ENCODE measurements around the gene ARRDC3.
"Not testable (repeated sequence)": the region's sequence is repeated elsewhere in the genome, so short reads cannot be mapped to it uniquely, and the experiment has no call there.

ARRDC3 gene

GRCh38 chr5:91385596-91385995 is 2.5 kb upstream of the ARRDC3 start:
- DNase-seq (ENCODE audit: extremely low read depth in 1 of 2, low read depth in 1 of 2) = not testable (repeated sequence)

DNA sequence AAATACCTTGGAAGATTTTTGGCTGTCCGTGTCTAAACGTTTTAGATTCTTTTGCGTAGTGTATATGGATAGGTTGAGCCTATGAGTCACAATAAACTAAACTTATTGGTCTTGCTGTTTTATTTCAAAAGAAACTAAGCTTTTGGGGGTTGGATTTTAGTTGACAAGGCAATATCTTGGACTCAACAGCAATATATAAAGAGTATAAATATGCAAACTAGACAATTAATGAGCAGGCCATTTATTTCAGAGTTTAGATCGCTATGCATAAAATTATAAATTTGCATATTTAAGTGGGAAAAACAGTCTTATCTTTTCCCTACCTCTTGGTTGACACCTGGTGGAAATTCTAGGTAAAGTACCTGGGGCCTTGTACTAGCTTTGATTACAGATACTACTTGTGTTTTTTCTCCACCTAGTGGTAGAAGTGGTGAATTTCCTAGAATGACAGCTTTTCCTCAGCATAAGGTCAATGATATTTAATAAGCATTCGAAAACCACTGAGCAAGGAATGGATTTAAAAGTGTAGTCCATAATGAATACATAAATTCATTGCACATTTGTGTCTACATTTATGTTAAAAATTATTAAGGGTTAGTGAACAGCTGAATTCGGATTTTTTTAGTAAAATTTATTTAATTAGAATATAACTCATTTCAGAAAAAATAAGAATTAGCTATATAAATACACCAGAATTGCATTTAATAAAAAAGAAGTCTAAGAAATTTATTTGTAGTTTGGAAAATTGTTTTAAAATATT is 1.7 kb upstream of the ARRDC3 start:
- DNase-seq (ENCODE audit: extremely low read depth in 1 of 2, low read depth in 1 of 2) = no peak

DNA sequence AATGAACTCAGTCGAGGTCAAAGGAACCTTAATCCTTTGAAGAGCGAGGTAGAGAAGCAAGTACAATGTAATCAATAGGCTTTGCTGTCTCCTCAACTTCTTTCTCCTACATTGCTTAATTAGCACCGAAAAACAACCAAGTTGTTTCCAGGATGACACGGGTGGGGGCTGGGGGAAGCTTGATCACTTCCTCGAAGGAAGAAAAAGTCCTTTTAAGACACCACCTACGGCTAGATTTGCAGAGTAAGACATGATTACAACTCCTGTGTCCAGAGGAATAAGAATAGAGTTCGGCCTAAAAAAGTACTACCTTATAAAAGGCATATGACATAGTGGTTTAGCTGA is 811 bp upstream of the ARRDC3 start:
- DNase-seq (ENCODE audit: extremely low read depth in 1 of 2, low read depth in 1 of 2) = no peak

GRCh38 chr5:91382530-91383026 is 539 bp downstream of the ARRDC3 start:
- no peak for DNase-seq (ENCODE audit: extremely low read depth in 1 of 2, low read depth in 1 of 2)

DNA sequence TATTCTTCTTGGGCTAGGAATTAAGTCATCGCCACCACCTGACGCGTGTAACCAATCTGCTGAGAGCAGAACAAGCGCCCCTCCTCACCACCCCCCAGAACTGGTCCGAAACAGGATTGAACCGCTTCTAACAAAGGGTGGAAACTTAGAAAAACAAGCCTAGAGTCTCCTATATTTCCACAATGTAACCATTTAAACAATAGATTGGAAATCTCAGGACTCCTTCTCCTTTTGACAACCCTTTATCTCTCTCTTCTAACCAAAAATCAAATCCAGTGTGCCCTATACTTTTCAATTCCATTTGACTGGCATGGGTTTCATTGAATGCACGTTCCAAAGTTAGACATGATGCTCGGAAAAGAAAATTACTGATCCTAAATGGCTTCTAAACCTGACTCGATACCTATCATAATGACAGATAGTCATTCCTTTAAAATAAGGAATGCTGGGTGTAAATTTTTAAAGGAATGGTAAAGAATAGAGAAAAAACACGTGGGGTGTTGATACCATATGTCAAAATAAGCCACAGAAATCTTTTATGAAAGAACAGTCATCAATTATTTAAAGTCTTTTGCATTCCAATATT is 1.2 kb downstream of the ARRDC3 start:
- peak in 1 of 2 donors; percentile 49 for DNase-seq (ENCODE audit: extremely low read depth in 1 of 2, low read depth in 1 of 2)

GRCh38 chr5:91381239-91381773 is 1.8 kb downstream of the ARRDC3 start:
- no peak for DNase-seq (ENCODE audit: extremely low read depth in 1 of 2, low read depth in 1 of 2)

DNA sequence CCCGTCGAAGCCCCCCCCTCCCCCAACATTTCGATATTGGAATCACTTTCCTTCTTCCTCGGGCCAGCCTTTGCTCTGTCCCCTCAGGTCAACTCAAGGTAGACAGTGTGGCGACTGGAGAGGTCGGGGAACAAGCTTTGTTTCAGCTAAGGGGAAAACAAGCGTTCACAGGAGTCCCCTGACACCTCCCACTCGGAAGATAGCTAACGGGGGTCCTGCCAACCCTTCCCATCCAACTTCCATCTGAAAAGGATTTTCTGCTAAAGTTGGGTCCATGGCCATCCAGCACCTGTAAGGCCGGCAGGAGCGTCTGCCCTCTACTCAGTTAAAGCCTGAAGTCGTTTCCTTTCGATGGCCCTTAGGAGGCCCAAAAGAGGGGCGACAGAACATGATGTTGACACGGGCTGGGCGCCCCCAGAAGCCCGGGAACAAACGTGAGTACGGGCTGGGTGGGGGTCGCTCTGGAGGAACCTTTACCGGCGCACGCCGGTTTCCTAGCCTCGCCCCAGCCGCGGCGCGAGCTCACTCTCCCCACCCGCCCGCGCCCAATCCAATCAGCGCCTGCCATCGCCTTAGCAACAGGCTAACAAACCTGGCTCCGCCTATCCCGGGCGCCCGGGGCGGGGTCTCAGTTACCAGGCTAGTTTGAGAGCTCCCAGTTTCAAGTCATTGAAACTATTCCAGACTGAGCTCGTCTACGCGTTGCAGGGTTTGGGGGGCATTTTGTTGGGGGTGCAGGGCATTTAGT is 2.5 kb downstream of the ARRDC3 start:
- peak; percentile 94 to 98 for DNase-seq (ENCODE audit: extremely low read depth in 1 of 2, low read depth in 1 of 2)

GRCh38 chr5:91379914-91380490 is 3.1 kb downstream of the ARRDC3 start:
- peak; percentile 87 to 95 for DNase-seq (ENCODE audit: extremely low read depth in 1 of 2, low read depth in 1 of 2)

DNA sequence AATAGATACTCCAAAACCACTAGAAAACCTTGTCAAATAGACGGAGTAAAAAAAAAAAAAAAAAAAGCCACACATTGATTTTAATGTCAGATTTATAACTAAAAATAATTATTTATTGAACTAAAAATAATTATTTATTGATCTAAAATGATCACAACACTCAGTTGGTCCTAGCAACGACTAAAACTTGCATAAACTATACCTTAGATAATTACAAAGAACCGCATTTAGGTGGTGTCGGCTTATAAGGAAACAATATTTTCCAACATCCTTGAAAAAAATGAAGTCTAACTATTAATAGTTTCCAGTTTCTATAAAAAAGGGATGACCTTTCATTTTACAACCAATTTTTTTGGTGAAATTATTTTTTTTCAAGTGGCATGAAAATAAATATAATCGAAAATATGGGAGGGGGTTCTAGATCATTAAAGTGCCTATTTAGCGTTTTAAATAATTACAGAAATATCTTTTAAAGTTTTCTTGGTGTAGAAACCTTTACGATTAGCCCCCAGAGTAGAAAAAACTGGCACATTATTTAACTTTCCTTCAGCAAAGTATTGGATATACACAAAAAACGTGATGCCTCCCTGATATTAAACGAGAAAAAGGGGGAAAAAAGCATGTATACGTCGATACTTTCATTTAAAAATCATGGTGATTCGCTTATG is 3.7 kb downstream of the ARRDC3 start:
- DNase-seq (ENCODE audit: extremely low read depth in 1 of 2, low read depth in 1 of 2) = no peak

DNA sequence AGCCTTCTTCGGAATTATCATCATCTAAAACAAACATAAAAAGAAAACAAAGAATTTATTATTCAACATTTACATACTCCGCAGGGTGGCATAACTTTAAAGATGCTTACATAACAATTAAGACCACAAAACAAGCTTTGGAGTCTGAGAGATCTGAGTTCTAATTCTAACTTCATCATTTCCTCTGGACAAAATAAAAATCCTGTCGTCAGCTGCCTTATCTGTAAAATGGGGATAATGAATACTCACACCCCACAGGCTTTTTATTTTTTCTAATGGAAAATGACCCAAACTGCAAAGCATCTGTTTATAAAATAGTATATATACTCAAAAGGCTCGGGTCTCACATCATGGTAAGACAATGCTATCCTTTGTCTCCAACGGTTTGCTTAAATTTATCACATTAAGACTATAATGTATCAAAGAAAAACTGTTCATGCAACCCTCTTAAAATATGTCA is 4.3 kb downstream of the ARRDC3 start:
- no peak for DNase-seq (ENCODE audit: extremely low read depth in 1 of 2, low read depth in 1 of 2)

DNA sequence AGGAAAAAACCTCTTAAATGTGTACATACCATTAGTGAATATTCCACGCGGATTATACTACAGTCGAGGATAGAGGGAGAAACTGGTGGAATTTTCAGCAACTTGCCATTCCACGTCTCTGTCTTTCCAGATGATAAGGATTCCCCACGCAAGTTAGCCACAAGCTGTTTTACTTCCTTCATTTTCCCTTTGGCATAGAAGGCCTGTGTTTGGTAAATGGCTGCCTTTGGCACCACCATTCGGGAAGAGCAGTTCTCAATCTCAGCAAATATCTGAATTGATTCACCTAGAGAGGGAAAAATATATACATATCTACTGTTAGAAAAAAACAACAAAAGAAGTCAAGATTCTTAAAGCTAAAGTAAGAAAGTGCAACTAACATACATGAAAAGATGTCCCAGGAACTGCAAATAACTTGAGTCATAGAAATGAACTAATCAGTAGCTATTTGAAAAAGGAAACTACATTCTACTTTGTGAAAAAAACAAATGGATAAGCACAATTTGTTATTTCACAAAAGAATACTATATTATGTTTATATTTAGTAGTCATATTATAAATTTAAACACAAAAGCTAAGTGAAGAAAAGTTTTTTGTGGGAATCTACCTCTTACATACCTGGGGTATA is 8.1 kb downstream of the ARRDC3 start:
- no peak for DNase-seq (ENCODE audit: extremely low read depth in 1 of 2, low read depth in 1 of 2)

DNA sequence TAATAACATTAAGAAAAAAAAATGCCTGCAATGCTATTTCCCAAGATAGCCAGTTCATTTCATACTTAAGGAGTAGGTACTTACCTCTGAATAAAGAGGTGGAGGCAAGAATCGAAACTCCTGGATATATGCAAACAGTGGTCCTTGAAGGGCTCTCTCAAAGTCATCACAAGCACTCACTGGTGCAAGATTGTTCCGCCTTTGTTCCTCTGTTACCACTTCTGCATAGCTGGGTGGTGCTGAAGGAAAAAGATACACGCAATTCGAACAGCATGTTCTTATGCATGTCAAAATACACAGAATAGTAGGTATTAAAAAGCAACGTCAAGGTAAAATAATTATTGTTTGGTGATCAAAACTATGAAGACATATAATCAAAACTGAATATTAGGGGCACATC is 9.5 kb downstream of the ARRDC3 start:
- no peak for DNase-seq (ENCODE audit: extremely low read depth in 1 of 2, low read depth in 1 of 2)

DNA sequence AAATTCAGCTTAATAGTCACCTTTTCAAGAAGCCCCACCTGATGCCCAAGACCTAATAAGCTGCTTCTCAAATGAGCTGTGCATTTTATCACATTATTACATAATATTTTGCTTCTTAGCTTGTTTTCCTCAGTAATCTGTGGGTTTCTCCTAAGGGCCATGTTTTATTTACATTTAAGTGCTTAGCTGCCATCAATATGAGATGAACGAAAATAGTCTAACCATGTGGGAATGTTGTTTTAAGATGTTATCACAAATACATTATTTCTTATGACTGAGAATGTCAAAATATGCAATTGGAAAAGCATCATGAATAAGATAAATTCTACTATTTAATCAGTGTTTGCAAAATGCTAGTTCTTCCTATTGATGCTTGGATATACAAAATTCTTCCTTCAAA is 10.1 kb downstream of the ARRDC3 start:
- DNase-seq (ENCODE audit: extremely low read depth in 1 of 2, low read depth in 1 of 2) = no peak

DNA sequence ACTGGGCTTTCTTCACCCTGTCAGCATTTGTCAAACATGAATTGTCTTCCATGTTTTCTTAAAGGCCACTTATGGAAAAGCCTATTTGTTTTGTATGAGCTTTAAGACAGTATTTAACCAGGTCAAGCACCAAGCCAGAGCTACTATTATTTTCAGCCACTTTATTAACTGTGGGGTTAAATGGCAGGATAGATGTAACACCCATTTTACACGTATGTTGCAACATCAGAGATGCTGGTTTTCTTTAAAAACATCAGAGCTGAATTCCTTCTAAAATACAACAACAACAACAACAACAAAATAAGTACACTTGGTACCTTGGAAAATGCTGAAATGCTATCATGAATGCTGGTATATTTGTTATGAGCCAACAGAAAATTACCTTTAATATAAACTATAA is 13.6 kb downstream of the ARRDC3 start:
- no peak for DNase-seq (ENCODE audit: extremely low read depth in 1 of 2, low read depth in 1 of 2)

DNA sequence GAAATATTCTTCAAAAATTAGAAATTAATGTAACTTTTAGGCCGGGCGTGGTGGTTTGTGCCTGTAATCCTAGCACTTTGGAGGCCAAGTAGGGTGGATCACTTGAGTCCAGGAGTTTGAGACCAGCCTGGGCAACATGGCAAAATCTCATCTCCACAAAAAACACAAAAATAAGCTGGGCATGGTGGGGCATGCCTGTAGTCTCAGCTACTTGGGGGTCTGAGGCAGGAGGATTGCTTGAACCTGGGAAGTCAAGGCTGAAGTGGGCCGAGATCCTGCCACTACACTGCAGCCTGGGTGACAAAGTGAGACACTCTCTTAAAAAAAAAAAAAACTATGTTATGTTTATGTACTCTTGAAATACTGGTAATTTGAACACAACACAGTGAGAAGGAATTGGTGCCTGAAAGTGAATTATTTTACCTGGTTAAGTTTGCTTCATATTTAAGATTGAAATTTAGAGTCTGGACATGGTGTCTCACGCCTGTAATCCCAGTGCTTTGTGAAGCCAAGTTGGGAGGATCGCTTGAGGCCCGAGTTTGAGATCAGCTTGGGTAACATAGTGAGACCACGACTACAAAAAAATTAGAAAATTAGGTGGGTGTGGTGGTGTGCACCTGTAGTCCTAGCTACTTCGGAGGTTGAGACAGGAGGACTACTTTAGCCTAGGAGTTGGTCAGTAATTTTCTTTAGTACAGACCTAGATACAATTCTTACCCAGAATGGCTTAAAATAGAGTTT is 15.0 kb downstream of the ARRDC3 start:
- DNase-seq (ENCODE audit: extremely low read depth in 1 of 2, low read depth in 1 of 2) = no peak

DNA sequence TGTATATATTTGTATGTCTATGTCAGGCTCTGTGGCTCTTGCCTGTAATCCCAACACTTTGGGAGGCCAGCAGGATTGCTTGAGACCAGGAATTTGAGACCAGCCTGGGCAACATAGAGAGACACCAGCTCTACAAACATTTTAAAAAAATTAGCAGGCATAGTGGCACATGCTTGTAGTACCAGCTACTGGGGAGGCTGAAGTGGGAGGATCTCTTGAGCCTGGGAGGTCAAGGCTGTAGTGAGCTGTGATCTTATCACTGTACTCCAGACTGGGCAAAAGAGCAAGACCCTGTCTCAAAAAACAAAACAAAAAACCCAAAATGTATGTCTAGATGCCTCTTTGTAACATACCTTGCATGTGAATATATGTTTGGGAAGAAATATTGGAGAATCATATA is 15.8 kb downstream of the ARRDC3 start:
- DNase-seq (ENCODE audit: extremely low read depth in 1 of 2, low read depth in 1 of 2) = no peak

DNA sequence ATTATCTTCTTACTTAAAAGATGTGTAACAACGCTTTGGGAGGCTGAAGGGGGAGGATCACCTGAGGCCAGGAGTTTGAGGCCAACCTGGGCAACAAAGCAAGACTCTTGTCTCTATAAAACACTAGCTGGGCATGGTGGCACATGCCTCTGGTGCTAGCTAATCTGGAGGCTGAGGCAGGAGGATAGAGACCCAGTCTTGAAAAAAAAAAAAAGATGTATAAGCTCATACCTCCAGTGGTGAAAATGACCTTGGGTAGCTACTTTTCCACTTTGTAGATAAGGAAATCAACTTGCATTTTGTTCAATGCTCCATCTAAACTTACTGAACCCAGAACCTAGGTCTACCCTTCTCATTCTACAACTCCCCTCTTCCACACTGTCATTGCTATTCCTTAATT is 16.6 kb downstream of the ARRDC3 start:
- DNase-seq (ENCODE audit: extremely low read depth in 1 of 2, low read depth in 1 of 2) = no peak

DNA sequence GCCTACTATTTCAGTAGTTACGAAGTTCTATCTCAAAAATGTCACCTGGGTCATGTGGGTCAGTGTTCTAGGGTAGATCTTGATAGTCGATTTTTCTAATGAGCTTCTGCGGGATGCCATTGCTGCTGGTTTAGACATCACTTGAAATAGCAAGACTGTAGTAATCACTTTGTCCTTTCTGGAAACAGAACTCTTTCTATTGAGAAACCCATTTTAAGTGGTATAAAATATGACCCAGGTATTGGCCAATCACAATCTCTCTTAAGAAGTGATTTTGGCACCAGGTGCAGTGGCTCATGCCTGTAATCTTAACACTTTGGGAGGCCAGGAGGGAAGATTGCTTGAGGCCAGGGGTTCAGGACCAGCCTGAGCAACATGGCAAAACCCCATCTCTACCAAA is 17.6 kb downstream of the ARRDC3 start:
- no peak for DNase-seq (ENCODE audit: extremely low read depth in 1 of 2, low read depth in 1 of 2)

DNA sequence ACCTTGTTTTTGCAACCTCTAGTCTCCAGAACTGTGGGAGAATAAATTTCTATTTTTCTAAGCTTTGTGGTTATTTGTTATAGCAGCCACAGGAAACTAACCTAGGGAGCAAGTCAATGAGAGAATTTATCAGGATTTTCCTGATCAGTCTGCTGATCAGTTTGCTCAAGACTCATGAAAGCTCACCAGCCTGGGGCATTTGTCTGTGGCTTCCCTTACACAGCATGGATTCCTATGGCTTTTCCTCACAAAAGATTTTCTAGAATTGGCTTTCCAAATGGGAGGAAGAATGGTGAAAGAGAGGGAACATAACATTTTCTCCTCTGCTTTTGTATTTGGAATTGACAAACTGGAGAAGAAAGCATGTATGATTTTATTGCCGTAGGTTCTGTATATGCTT is 20.2 kb downstream of the ARRDC3 start:
- DNase-seq (ENCODE audit: extremely low read depth in 1 of 2, low read depth in 1 of 2) = no peak

DNA sequence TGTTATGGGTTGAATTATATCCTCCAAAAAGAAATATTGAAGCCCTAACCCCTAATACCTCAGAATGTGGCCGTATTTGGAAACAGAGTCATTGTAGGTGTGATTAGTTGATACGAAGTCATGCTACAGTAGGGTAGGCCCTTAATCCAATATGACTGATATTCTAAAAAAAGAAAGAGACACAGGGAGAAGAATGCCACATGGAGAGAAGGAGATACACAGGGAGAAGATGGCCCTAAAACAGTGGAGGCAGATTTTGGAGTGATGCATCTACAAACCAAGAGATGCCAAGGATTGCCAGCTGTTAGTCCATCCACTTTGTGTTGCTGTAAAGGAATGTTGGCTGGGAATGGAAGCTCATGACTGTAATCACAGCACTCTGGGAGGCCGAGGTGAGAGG is 21.3 kb downstream of the ARRDC3 start:
- no peak for DNase-seq (ENCODE audit: extremely low read depth in 1 of 2, low read depth in 1 of 2)
